NCI-H2227 (cell line): ENCODE measurements around the gene NMRK2.
"Not testable (repeated sequence)": the region's sequence is repeated elsewhere in the genome, so short reads cannot be mapped to it uniquely, and the experiment has no call there.

Experiments
- DNase-seq: peaks from one replicate; lab custom pipeline; 2025; ENCODE audit not compliant: unreplicated experiment; lab: John Stamatoyannopoulos, UW

Gene NMRK2

DNA sequence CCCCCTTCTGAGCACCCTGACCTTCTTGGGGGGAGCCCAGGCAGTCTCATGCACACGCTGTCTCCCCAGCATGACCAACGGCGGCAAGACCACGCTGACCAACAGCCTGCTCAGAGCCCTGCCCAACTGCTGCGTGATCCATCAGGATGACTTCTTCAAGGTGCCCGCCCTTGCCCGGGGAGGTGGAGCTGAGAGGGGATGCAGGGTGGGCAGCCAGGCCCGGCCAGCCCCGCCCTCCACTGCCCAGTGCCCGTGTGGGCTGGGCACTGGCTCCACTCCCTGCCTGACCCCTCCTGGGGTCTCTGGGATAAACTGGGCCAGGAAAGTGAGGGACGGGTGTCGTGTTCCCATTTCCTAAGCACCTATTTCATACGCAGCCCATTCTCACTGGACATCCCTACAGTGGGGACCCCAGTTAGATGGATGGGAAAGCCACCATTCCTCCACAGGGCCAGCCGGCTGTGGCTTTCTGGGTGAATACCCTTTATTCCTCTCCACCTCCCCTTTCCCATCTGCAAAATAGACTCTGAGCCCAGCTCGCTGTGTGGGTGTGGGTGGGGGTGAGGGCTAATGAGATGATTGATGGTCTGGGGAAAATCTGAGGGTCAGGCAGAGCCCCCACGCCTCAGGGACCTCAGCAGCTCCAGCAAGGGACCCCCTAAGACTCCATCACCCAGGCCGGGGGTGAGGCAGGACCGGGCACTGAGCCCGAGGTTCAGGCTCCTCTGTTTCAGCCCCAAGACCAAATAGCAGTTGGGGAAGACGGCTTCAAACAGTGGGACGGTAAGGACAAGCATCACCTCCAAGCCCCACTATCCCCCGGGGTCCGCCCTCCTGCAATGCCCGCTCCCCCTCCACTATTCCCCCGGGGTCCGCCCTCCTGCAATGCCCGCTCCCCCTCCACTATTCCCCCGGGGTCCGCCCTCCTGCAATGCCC is 3.9 kb downstream of the NMRK2 start:
- DNase-seq = no peak

- DNase-seq = not testable (repeated sequence)
Observed at GRCh38 chr19:3938300-3938950, 5.6 kb downstream of the NMRK2 start.

DNA sequence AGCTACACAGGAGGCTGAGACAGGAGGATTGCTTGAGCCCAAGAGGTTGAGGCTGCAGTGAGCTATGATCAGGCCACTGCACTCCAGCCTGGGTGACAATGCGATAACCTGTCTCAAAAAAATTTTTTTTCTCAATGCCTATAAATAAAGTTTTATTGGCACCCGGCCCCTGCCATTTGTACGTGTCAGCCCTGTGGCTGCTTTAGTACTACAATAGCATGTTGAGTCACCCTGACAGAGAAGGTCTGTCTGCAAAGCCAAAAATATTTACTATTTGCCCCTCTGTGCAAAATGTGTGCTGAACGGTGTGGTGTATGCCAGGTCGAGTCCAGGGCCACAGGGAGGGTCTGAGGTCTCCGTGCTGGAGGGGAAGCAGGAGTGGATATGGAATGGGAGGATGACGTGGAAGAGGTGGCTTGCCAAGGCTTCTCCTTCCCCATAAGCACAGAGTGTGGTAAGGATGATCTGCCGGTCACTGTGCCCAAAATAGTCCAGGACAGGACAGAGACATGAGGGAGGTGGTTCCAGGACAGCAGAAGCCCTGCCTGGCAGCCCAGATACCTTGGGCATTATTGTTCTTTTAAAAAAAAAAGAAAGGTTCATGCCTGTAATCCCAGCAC is 10.0 kb downstream of the NMRK2 start:
- DNase-seq = no peak

DNA sequence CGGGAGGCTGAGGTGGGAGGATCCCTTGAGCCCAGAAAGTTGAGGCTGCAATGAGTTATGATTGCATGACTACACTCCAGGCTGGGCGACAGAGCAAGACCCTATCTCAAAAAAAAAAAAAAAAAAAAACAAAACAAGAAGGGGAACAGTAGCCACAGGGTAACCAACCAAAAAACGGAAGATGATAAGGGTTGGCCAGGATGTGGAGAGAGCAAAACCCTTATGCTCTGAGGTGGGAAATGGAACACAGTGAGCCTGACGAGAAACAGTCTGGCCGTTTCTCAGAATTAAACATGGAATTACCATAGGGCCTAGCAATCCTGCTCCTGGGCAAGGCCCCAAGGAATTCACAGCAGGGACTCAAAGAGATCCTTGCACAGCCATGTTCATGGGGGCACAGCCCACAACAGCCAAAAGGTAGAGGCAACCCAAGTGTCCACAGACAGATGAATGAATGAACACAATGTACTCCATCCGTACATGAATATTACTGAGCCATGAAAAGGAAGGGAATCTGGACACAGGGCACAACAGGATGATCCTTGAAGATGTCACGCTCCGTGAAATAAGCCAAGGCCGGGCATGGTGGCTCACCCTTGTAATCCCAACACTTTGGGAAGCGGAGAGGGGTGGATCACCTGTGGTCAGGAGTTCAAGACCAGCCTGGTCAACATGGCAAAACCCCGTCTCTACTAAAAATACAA is 11.3 kb downstream of the NMRK2 start:
- no peak for DNase-seq

- no peak for DNase-seq
Observed at GRCh38 chr19:3945838-3946237, 13.0 kb downstream of the NMRK2 start.

DNA sequence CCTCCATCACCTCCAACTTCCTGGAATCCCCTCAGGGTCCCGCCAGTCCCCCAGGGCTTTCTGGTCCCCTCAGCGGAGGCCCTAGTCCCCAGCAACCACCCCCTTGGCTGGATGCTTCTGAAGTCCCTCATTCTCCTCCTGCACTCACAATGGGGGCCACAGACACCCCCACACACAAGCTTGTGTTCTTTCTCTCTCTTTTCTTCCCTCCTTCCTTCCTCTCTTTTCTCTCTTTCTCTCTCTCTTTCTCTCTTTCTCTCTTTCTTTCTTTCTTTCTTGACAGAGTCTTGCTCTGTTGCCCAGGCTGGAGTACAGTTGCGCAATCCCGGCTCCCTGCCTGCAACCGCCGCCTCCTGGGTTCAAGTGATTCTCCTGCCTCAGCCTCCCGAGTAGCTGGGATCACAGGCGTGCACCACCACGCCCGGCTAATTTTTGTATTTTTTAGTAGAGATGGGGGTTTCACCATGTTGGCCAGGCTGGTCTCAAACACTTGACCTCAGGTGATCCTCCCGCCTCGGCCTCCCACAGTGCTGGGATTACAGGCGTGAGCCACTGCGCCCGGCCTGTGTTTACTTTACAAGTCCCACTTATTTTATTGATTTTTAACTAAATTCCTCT is 14.6 kb downstream of the NMRK2 start:
- DNase-seq = not testable (repeated sequence)

GRCh38 chr19:3949294-3949693 is 16.4 kb downstream of the NMRK2 start:
- DNase-seq = no peak

DNA sequence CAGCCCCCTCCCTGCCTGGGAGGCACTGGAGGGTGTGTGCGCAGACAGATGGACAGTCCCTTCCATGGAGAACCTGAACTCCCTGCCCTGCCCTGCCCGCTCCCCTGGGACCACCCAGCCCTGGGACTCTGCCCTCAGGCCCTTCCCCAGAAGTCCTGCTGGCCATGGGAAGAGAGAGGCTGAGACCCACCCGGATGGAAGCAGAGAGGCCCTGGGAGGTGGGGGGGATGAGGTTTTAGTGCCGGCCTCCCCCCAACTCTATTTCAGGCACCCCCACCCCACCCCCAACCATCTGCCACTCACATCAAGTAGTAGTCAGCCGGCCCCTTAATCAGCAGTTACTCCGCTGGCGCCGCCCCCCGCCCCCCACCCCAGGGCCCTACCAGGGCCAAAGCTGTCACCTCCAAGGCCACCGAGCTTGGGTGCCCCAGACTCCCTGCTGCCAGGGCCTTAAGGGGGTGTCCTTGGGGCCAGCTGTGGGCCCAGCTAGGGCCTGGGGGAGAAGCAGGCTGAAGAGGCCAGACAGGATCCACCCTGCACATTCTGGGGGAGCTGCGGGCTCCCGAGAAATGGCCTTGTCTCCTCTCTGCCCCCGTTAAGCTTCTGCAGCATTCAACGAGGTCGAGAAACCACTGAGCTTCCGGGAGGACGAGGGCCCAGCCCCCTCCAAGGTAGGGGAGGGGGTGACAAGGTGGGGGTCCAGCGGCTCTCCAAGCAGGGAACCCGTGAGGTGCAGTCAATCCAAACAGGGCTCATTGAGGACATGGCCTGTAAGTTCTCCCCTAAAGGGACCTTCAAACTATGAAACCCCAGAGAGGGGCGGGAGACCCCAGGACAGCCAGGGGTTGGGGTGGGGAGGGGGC is 17.4 kb downstream of the NMRK2 start:
- DNase-seq = no peak

GRCh38 chr19:3950871-3951861 is 18.3 kb downstream of the NMRK2 start:
- DNase-seq = no peak

DNA sequence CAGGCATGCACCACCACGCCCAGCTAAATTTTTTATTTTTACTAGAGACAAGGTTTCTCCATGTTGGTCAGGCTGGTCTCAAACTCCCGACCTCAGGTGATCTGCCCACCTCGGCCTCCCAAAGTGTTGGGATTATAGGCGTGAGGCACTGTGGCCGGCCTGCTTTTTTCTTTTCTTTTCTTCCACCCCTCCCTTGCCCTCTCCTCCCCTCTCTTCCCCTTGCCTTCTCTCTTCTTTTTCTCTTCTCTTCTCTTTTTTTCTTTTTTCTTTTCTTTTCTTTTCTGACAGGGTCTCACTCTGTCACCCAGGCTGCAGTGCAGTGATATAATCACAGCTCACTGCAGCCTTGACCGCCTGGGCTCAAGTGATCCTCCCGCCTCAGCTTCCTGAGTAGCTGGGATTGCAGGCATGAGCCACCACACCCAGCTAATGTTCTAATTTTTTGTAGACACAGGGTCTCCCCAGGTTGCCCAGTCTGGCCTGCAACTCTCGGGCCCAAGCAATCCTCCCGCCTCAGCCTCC is 19.9 kb downstream of the NMRK2 start:
- not testable (repeated sequence) for DNase-seq

DNA sequence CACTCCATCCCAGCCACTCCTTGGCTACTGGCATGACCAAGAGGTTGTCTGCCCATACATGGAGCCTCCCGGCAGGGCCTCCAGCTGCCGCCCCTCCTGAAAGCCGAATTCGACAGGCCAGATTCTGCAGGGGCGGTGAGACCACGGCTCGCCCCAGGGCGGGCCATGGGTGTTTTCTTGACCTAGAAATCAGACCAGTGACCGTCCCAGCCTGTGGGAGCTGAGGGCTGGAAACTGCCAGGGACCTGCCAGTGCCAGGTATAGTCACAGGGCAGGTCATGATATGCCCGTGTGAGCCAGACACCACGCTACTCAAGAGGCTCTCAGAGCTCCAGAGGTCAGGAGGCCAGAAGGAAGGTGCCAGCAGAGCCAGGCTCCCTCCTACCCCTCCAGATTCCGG is 21.2 kb downstream of the NMRK2 start:
- no peak for DNase-seq

GRCh38 chr19:3955276-3955675 is 22.4 kb downstream of the NMRK2 start:
- not testable (repeated sequence) for DNase-seq

DNA sequence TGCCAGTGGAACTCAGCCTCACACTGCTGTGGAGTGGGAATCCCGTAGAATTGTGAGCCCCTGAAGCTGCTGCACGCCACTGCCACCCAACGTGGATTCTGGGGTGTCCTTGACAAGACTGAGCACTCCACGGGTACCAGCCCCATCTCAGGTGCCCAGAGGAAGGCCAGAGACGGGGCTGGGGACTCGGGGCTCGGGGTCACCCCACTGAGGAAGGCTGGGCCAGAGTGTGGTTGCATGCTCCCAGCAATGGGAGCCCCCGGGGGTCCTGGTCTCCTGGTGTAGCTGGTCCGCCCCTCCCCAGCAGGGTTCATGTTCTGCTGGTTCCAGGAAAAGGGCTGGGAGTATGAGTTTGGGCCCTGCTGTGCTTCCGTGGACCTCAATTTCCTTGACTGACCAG is 22.8 kb downstream of the NMRK2 start:
- no peak for DNase-seq

DNA sequence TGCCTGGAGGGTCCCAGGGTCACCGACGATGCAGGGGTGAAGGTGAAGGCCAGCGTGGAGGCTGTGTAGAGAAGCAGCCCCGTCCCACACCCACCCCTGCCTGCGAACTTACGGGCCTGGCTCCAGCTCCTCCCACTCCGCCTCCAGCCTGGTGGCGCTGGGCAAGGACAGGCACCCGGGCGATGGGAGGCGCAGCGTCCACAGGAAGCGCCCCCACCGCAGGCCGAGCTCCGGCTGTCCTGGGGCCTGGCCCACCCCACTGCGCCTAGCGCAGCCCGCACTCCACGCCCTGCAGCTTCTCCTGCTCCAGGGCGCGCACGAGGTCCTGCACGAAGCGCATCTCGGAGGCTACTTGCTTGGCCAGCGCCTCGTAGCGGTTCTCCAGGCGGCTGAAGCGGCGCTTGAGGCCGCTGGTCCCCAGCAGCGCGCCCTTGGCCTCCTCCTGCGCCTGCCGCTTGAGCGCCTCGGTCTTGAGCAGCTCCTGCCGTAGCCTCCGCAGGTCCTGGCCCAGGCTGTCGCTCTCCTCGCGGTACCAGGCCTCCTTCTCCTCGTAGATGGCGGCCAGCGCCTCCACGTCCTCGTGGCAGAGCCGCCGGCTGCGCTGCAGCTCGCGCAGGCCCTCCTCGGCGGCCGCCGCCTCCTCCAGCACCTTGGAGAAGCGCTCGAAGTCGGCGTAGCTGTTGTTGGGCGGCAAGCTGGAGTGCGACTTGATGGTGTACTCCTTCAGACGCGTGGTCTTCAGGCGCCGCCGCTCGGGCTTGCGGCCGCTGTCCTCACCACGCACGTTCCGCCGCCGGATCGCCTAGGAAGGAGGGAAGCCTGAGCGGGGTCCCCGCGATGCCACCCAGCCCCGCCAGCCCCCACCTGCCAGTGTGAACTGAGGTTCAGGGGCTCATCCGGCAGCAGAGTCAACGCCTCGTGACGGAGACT is 26.2 kb downstream of the NMRK2 start:
- DNase-seq = no peak

DNA sequence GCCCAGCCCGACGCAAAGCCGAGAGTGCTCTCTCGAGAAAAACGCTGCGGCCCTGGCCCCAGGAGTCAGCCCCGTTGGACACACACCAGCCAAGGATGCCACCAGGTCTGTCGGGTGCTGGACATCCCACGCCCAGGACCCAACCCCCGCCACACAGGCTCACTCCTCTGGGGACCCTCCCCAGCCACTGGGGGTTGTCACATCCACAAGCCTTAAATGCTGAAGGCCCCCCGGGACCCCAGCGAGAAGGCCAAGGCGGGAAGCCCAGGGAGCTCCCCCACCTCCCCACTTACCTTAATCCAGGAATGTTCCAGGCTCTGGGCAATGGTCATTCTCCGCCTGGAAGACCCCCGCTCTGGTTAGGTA is 26.9 kb downstream of the NMRK2 start:
- no peak for DNase-seq

DNA sequence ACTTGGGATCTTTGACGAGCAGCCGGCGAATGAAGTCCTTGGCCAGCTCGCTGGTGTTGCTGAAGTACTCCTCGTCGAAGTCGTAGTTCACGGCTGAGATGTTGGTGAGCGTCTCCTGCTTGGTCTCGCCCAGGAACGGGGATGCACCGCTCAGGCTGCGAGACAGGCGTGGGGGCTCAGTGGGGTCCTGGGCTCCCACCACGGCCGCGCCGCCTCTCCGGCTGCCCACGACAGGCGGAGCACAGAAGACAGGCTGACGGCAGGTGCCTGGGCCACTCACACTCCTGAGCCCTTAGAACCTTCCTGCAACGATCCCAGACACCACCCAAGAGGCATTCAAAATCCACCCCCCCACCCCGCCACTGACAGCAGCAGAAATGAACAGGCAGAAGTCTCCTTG is 28.1 kb downstream of the NMRK2 start:
- DNase-seq = no peak

GRCh38 chr19:3963458-3964255 is 30.8 kb downstream of the NMRK2 start:
- DNase-seq = no peak
